Measurements from ENCODE around the gene ESRP2.

GRCh38 chr16:68179196-68179795, 56.6 kb downstream of the ESRP2 start:
- TF ChIP-seq, protein P1, sequence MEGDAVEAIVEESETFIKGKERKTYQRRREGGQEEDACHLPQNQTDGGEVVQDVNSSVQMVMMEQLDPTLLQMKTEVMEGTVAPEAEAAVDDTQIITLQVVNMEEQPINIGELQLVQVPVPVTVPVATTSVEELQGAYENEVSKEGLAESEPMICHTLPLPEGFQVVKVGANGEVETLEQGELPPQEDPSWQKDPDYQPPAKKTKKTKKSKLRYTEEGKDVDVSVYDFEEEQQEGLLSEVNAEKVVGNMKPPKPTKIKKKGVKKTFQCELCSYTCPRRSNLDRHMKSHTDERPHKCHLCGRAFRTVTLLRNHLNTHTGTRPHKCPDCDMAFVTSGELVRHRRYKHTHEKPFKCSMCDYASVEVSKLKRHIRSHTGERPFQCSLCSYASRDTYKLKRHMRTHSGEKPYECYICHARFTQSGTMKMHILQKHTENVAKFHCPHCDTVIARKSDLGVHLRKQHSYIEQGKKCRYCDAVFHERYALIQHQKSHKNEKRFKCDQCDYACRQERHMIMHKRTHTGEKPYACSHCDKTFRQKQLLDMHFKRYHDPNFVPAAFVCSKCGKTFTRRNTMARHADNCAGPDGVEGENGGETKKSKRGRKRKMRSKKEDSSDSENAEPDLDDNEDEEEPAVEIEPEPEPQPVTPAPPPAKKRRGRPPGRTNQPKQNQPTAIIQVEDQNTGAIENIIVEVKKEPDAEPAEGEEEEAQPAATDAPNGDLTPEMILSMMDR (IDR thresholded peaks at IDR 0.05; ENCODE audit: insufficient read depth, low read length) = no peak
- no peak for TF ChIP-seq POLR2AphosphoS5 (IDR thresholded peaks at IDR 0.05; ENCODE audit: low read depth)
- no peak for TF ChIP-seq GABPA (IDR thresholded peaks at IDR 0.05; ENCODE audit: low read depth)
- TF ChIP-seq SPI1 (IDR thresholded peaks at IDR 0.05; ENCODE audit: borderline replicate concordance, low read depth) = no peak
- TF ChIP-seq, protein P2, sequence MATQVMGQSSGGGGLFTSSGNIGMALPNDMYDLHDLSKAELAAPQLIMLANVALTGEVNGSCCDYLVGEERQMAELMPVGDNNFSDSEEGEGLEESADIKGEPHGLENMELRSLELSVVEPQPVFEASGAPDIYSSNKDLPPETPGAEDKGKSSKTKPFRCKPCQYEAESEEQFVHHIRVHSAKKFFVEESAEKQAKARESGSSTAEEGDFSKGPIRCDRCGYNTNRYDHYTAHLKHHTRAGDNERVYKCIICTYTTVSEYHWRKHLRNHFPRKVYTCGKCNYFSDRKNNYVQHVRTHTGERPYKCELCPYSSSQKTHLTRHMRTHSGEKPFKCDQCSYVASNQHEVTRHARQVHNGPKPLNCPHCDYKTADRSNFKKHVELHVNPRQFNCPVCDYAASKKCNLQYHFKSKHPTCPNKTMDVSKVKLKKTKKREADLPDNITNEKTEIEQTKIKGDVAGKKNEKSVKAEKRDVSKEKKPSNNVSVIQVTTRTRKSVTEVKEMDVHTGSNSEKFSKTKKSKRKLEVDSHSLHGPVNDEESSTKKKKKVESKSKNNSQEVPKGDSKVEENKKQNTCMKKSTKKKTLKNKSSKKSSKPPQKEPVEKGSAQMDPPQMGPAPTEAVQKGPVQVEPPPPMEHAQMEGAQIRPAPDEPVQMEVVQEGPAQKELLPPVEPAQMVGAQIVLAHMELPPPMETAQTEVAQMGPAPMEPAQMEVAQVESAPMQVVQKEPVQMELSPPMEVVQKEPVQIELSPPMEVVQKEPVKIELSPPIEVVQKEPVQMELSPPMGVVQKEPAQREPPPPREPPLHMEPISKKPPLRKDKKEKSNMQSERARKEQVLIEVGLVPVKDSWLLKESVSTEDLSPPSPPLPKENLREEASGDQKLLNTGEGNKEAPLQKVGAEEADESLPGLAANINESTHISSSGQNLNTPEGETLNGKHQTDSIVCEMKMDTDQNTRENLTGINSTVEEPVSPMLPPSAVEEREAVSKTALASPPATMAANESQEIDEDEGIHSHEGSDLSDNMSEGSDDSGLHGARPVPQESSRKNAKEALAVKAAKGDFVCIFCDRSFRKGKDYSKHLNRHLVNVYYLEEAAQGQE (IDR thresholded peaks at IDR 0.05; ENCODE audit: insufficient replicate concordance, low read depth) = no peak
